Kidney (tissue), 14 donors: Measurements from ENCODE around the gene VGF. TPM values are rescaled to one million over a fixed set of nuclear protein-coding genes. Genes with fewer than 3 reads are reported as not detected.
"Not testable (repeated sequence)": the region's sequence is repeated elsewhere in the genome, so short reads cannot be mapped to it uniquely, and the experiment has no call there.

Experiments
- DNase-seq, 5 donors: peaks; one replicate each; pipeline ENCODE4 v3.0.0-alpha.2; 2013 to 2020
- FAIRE-seq: peaks from 2 replicates; lab custom pipeline; 2012; peaks lifted over from hg19 to GRCh38; lab: Jason Lieb, UNC
- H3K27ac ChIP-seq, 2 donors: one replicate each; pipeline ENCODE4 v1.7.0; 2013; ENCODE audit warnings: low read depth in 2 of 2, low read length in 2 of 2, inconsistent platforms in 1 of 2
- H3K27me3 ChIP-seq: one replicate; pipeline ENCODE4 v1.7.1; 2013; ENCODE audit warnings: low read length, inconsistent platforms; ENCODE audit not compliant: control insufficient read depth, insufficient read depth
- H3K36me3 ChIP-seq, 3 donors: one replicate each; pipeline versions ENCODE4 v1.7.0 to v1.7.1; 2013; ENCODE audit warnings: low read length in 3 of 3, control low read depth in 1 of 3, inconsistent platforms in 1 of 3; ENCODE audit not compliant: insufficient read depth in 3 of 3, control insufficient read depth in 2 of 3
- H3K4me1 ChIP-seq, 3 donors: one replicate each; pipeline versions ENCODE4 v1.7.0 to v1.7.1; 2013; ENCODE audit warnings: low read length in 3 of 3, inconsistent platforms in 1 of 3, low read depth in 1 of 3; ENCODE audit not compliant: control insufficient read depth in 2 of 3, insufficient read depth in 2 of 3
- H3K4me3 ChIP-seq, 3 donors: one replicate each; pipeline versions ENCODE4 v1.7.0 to v1.8.1; 2013; ENCODE audit warnings: low read length in 3 of 3, control low read depth in 1 of 3, inconsistent platforms in 1 of 3
- H3K9ac ChIP-seq, 3 donors: one replicate each; pipeline versions ENCODE4 v1.7.0 to v1.7.1; 2013; ENCODE audit warnings: low read length in 3 of 3, control low read depth in 1 of 3, inconsistent platforms in 1 of 3
- H3K9me3 ChIP-seq, 3 donors: one replicate each; pipeline versions ENCODE4 v1.7.0 to v1.7.1; 2013; ENCODE audit warnings: low read length in 3 of 3, control low read depth in 1 of 3, inconsistent platforms in 1 of 3; ENCODE audit not compliant: control insufficient read depth in 2 of 3, insufficient read depth in 1 of 3
- CTCF ChIP-seq: IDR thresholded peaks from 3 replicates; pipeline ENCODE4 v1.5.1; 2012; ENCODE audit warnings: mild to moderate bottlenecking, moderate library complexity, borderline replicate concordance; ENCODE audit not compliant: insufficient read depth; ENCODE audit errors: extremely low read depth
- intact Hi-C: fragments of 100-400 bp; cut with DNase I; formaldehyde crosslinking; loops from one replicate; pipeline ENCODE4 v1.11.1; 2022
- microRNA-seq: library from miRNA; unstranded; fragments of <30 nt; microRNA quantifications from one replicate; pipeline ENCODE4 v1.2.0, GENCODE V29; 2020
- polyA plus RNA-seq: library from polyadenylated mRNA; stranded (reverse); fragments of 350-450 nt; fragmentation: Illumina TruSeq; extraction: RNeasy Lipid Tissue Mini Kit (QIAGEN cat#74804); gene quantifications from one replicate; pipeline ENCODE4 v1.2.3, GENCODE V29; 2014; ENCODE audit warnings: low read depth, low replicate concordance; ENCODE audit not compliant: insufficient read depth
- total RNA-seq: library from RNA; stranded (reverse); fragmentation: NEBNext Ultra II Directional; extraction: Animal tissue kit (Norgen Biotek cat#: 25700); gene quantifications from one replicate; pipeline ENCODE4 v1.2.1, GENCODE V29; 2021
- donor health status: control.
- donor health status: control.
- donor health status: control.
- donor health status: control.
- donor health status: control.
- donor health status: DM: yes; HTN: yes; CAD: no.
- donor health status: Normal renal cell carcinoma (clear cell type).

Gene VGF
- total and polyA plus RNA-seq, 2 donors from 2014 or later: 0.38 to 2.2 TPM

- DNase-seq (no peak), FAIRE-seq (no peak)
- Histone ChIP-seq H3K4me1 (peaks cover 0 to 3% (median 0%) of the 10 kb centered on the region in 3 donors), H3K9ac (no peak overlapping the region), H3K4me3 (no peak overlapping the region), H3K9me3 (no peaks in the 10 kb centered on the region), H3K27me3 (no peaks in the 10 kb centered on the region), H3K36me3 (no peaks in the 10 kb centered on the region), H3K27ac (no peak overlapping the region)
- intact Hi-C loops: no loop called here
- TF ChIP-seq CTCF: no peak
These were observed 50.2 kb downstream of the VGF start for GRCh38 chr7:101115215-101115614.

DNA sequence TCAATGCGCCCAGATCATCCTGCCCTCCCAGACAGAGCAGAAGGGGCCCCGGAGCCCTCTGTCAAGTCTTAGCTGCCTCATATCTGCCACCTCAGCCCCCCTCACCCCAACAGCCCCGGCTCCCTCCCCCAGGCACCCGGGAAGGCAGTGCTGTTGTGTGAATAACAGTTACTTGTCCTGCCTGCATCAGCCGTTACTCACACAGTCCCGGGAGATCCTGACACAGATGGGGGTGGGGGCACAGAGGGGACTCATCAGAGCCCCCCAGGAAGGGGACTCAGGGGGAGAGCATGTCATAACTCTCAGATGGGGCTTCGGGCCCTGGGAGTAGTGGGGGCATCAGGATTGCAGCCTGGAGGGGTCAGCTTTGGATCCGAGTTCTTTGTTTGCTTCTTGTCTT, 50.9 kb downstream of the VGF start:
- Histone ChIP-seq H3K4me3 (no peak overlapping the region), H3K36me3 (no peaks in the 10 kb centered on the region), H3K27me3 (no peaks in the 10 kb centered on the region), H3K27ac (no peak overlapping the region), H3K9me3 (no peaks in the 10 kb centered on the region), H3K9ac (no peak overlapping the region), H3K4me1 (peaks cover 0 to 3% (median 0%) of the 10 kb centered on the region in 3 donors)
- DNase-seq (no peak), FAIRE-seq (no peak)
- TF ChIP-seq CTCF: no peak
- intact Hi-C loops: no loop called here

GRCh38 chr7:101113836-101114235, 51.5 kb downstream of the VGF start:
- intact Hi-C loops: no loop called here
- Histone ChIP-seq H3K9me3 (no peaks in the 10 kb centered on the region), H3K4me3 (no peak overlapping the region), H3K36me3 (no peaks in the 10 kb centered on the region), H3K4me1 (peaks cover 0 to 6% (median 0%) of the 10 kb centered on the region in 3 donors), H3K9ac (no peak overlapping the region), H3K27ac (no peak overlapping the region), H3K27me3 (no peaks in the 10 kb centered on the region)
- no peak for DNase-seq
- no peak for TF ChIP-seq CTCF
- no peak for FAIRE-seq

GRCh38 chr7:101113140-101113539, 52.2 kb downstream of the VGF start:
- DNase-seq, H3K9me3 ChIP-seq, intact Hi-C loops, H3K27me3 ChIP-seq, FAIRE-seq, H3K4me1 ChIP-seq, H3K27ac ChIP-seq, H3K36me3 ChIP-seq, H3K9ac ChIP-seq, H3K4me3 ChIP-seq: not testable (repeated sequence)

Small RNA genes within 50 kb of the gene (microRNA-seq; reads per million reads assigned to microRNA genes)
- gene MIR4653: not detected

Other genes starting within 250 kb of the VGF start
- gene MUC3A, start 216.0 kb downstream of the VGF start, total RNA-seq: 39.1 TPM
- 0.65 TPM for gene MUC3A, start 216.0 kb downstream of the VGF start, polyA plus RNA-seq
- 3.8 TPM for gene MUC12, start 196.0 kb downstream of the VGF start, total RNA-seq
- gene MUC12, start 196.0 kb downstream of the VGF start, polyA plus RNA-seq: not detected
- not detected for gene MUC17, start 145.5 kb downstream of the VGF start, total RNA-seq
- gene MUC17, start 145.5 kb downstream of the VGF start, polyA plus RNA-seq: not detected
- 54.5 TPM for gene TRIM56, start 80.1 kb downstream of the VGF start, total RNA-seq
- gene TRIM56, start 80.1 kb downstream of the VGF start, polyA plus RNA-seq: 6.9 TPM
- gene SERPINE1, start 38.5 kb downstream of the VGF start, total RNA-seq: 9.9 TPM
- gene SERPINE1, start 38.5 kb downstream of the VGF start, polyA plus RNA-seq: 3.5 TPM
- 50.4 TPM for gene AP1S1, start 11.1 kb downstream of the VGF start, total RNA-seq
- 133 TPM for gene AP1S1, start 11.1 kb downstream of the VGF start, polyA plus RNA-seq
- not detected for gene NAT16, start 14.7 kb upstream of the VGF start, total RNA-seq
- not detected for gene NAT16, start 14.7 kb upstream of the VGF start, polyA plus RNA-seq
- gene MOGAT3, start 35.5 kb upstream of the VGF start, total RNA-seq: 0.25 TPM
- 0.37 TPM for gene MOGAT3, start 35.5 kb upstream of the VGF start, polyA plus RNA-seq
- gene PLOD3, start 52.0 kb upstream of the VGF start, total RNA-seq: 78.8 TPM
- 53.5 TPM for gene PLOD3, start 52.0 kb upstream of the VGF start, polyA plus RNA-seq
- gene ZNHIT1, start 52.6 kb upstream of the VGF start, total RNA-seq: 74.9 TPM
- 208 TPM for gene ZNHIT1, start 52.6 kb upstream of the VGF start, polyA plus RNA-seq
- gene CLDN15, start 72.2 kb upstream of the VGF start, total RNA-seq: 11.9 TPM
- 13.3 TPM for gene CLDN15, start 72.2 kb upstream of the VGF start, polyA plus RNA-seq
- gene FIS1, start 79.5 kb upstream of the VGF start, total RNA-seq: 180 TPM
- gene FIS1, start 79.5 kb upstream of the VGF start, polyA plus RNA-seq: 472 TPM
- 42.5 TPM for gene IFT22, start 156.2 kb upstream of the VGF start, total RNA-seq
- 92.7 TPM for gene IFT22, start 156.2 kb upstream of the VGF start, polyA plus RNA-seq
- 1.2 TPM for gene COL26A1, start 197.3 kb upstream of the VGF start, total RNA-seq
- gene COL26A1, start 197.3 kb upstream of the VGF start, polyA plus RNA-seq: 3.5 TPM